Keratinocyte (primary cell): ENCODE results near the gene ZNF678.

ENCODE experiments used
- EZH2 ChIP-seq: IDR thresholded peaks from one replicate; pipeline ENCODE4 v1.6.1; 2012; ENCODE audit warnings: inconsistent platforms, mild to moderate bottlenecking, low read length, moderate library complexity
- TF ChIP-seq, protein P1 (sequence below), 3 experiments: IDR thresholded peaks in 1 of 3; conservative IDR thresholded peaks in 1 of 3; optimal IDR thresholded peaks in 1 of 3; 2 replicates in 2 of 3; 3 replicates in 1 of 3; pipeline versions ENCODE3 to v1.5.1; 2011; ENCODE audit warnings: low read length in 3 of 3, mild to moderate bottlenecking in 3 of 3, moderate library complexity in 2 of 3, control low read depth in 1 of 3, inconsistent platforms in 1 of 3; ENCODE audit not compliant: insufficient read depth in 2 of 3; ENCODE audit errors: extremely low read depth in 1 of 3

DNA sequence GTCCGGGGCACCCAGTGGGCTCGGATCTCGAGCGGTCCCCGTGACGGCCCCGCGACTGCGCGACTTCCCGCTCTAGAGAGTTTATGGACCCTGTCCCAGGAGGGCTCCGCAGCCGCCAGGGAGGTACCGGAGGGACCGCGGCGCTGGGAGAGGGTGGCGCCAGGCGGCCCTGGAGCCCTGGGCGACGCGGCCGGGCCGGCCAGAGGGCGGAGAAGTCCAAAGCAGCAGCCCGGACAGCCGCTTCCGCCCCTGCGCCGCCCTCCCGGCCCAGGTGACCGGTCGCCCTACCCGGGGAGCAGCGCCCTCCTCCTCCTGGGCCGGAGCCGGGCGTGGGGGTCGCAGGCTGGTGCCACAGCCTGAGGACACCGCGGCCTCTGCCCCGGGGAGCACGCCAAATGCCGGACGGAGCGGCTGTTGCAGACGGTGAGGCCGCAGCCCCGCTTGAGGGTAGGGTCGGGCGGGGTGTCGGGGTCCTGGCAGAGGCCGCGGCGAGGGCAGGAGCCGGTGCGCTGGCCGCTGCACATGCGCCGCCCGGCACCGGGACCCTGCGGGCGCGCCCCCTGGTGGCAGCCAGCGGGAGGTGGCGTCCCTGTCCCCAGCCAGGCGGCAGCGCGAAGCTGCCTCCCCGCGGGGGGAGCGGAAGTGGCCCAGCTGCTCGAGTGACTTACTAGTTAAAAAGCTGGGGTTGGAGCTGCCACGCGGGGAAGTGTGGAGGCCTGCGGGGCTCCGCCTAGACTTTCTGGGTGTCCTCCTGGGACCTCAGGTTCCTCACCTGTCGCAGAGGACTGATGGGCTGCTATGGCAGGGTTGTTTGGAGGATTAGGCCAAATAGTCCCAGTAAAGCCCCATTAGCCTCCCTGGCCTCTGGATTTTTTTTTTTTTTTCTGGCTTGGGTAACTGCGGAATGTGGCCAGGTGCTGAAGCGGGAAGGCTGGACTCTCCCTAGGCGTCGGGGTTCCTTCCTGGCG is 20.9 kb upstream of the ZNF678 start:
- TF ChIP-seq, protein P1, sequence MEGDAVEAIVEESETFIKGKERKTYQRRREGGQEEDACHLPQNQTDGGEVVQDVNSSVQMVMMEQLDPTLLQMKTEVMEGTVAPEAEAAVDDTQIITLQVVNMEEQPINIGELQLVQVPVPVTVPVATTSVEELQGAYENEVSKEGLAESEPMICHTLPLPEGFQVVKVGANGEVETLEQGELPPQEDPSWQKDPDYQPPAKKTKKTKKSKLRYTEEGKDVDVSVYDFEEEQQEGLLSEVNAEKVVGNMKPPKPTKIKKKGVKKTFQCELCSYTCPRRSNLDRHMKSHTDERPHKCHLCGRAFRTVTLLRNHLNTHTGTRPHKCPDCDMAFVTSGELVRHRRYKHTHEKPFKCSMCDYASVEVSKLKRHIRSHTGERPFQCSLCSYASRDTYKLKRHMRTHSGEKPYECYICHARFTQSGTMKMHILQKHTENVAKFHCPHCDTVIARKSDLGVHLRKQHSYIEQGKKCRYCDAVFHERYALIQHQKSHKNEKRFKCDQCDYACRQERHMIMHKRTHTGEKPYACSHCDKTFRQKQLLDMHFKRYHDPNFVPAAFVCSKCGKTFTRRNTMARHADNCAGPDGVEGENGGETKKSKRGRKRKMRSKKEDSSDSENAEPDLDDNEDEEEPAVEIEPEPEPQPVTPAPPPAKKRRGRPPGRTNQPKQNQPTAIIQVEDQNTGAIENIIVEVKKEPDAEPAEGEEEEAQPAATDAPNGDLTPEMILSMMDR (optimal IDR thresholded peaks at IDR 0.05 in 1 of 3, IDR thresholded peaks at IDR 0.05 in 1 of 3, conservative IDR thresholded peaks at IDR 0.05 in 1 of 3; ENCODE audit: extremely low read depth in 1 of 3, insufficient read depth in 2 of 3, low read length in 3 of 3), result peak; percentile 61 to 92 (median 86)
- TF ChIP-seq EZH2, result no peak
